HepG2 (cell line): ENCODE data around the gene SERTAD1. TPM values are rescaled to one million over a fixed set of nuclear protein-coding genes. Genes with fewer than 3 reads are reported as not detected.
"Not testable (repeated sequence)": the region's sequence is repeated elsewhere in the genome, so short reads cannot be mapped to it uniquely, and the experiment has no call there.

ENCODE experiments used
- ATAC-seq: fragments of 200-7000 bp; cut with Tn5 transposase; 3 replicates; pipeline ENCODE4 v1.9.1; 2020; ENCODE audit warnings: mild to moderate bottlenecking, moderate library complexity
- BruUV-seq: library from RNA; stranded (reverse); fragments of 400-500 nt; replicated peaks from 2 replicates; lab custom pipeline; 2021; lab: Mats Ljungman, UMichigan
- CTCF ChIA-PET: fragments of 300-600 bp; formaldehyde crosslinking; extraction: SDS; loops from one replicate; lab custom pipeline; 2021; ENCODE audit warnings: low total read pairs, inconsistent platforms, low intra/inter-chr PET ratio; lab: Yijun Ruan, JAX
- POLR2A ChIA-PET: fragments of 350-600 bp; sonication (Branson Sonifier 250); formaldehyde crosslinking; loops from one replicate; lab custom pipeline; 2020; ENCODE audit warnings: antibody characterized with exemption, inconsistent platforms; lab: Yijun Ruan, JAX
- DNase-seq: peaks from one replicate; pipeline ENCODE4 v3.0.0-alpha.2; 2015; ENCODE audit warnings: low spot score
- FAIRE-seq: peaks from 3 replicates; lab custom pipeline; 2011; peaks lifted over from hg19 to GRCh38; lab: Jason Lieb, UNC
- H2AFZ ChIP-seq: one replicate; pipeline ENCODE4 v1.6.1; 2011; ENCODE audit warnings: low read length, inconsistent platforms
- H3K27ac ChIP-seq: fragments of 300-600 bp; 3 replicates; pipeline ENCODE4 v1.8.0; 2011; ENCODE audit warnings: mixed run types, mild to moderate bottlenecking, mixed read lengths, low read length, inconsistent platforms; ENCODE audit not compliant: insufficient read depth; ENCODE audit errors: extremely low read length
- H3K27me3 ChIP-seq, 2 experiments: fragments of 200-600 bp in 1 of 2; 2 replicates in 1 of 2; 3 replicates in 1 of 2; pipeline versions ENCODE4 v1.6.0 to v1.8.0; 2011; ENCODE audit warnings: low read length in 2 of 2, mild to moderate bottlenecking in 2 of 2, moderate library complexity in 2 of 2, inconsistent platforms in 1 of 2; ENCODE audit not compliant: insufficient read depth in 2 of 2, control insufficient read depth in 1 of 2
- H3K36me3 ChIP-seq, 2 experiments: fragments of 200-600 bp in 1 of 2; replicated peaks in 1 of 2; 2 replicates in 1 of 2; 3 replicates in 1 of 2; pipeline versions ENCODE4 v1.5.1 to v1.8.0; 2011; ENCODE audit warnings: low read length in 2 of 2, inconsistent platforms in 1 of 2; ENCODE audit not compliant: insufficient read depth in 2 of 2, control insufficient read depth in 1 of 2
- H3K4me1 ChIP-seq: 2 replicates; pipeline ENCODE4 v1.5.1; 2012; ENCODE audit warnings: low read length, inconsistent platforms; ENCODE audit not compliant: insufficient read depth
- H3K4me2 ChIP-seq: 2 replicates; pipeline ENCODE4 v1.6.0; 2011; ENCODE audit warnings: low read depth, low read length, inconsistent platforms
- H3K4me3 ChIP-seq, 3 experiments: fragments of 200-600 bp in 1 of 3; sonication (generic), shearing (Covaris generic) in 1 of 3; replicated peaks in 1 of 3; 2 replicates each; pipeline ENCODE4 v1.5.1; 2011 to 2016; ENCODE audit warnings: low read length in 3 of 3, inconsistent platforms in 2 of 3, low read depth in 2 of 3, mild to moderate bottlenecking in 2 of 3, control low read depth in 1 of 3, mixed read lengths in 1 of 3; ENCODE audit not compliant: insufficient read depth in 1 of 3
- H3K79me2 ChIP-seq: one replicate; pipeline ENCODE4 v1.6.1; 2011; ENCODE audit warnings: low read length, inconsistent platforms; ENCODE audit not compliant: insufficient read depth
- H3K9ac ChIP-seq: 2 replicates; pipeline ENCODE4 v1.6.0; 2011; ENCODE audit warnings: mild to moderate bottlenecking, low read depth, low read length, inconsistent platforms; ENCODE audit not compliant: insufficient read depth
- H3K9me3 ChIP-seq: 2 replicates; pipeline ENCODE4 v1.5.1; 2012; ENCODE audit warnings: mild to moderate bottlenecking, low read length
- H4K20me1 ChIP-seq: 2 replicates; pipeline ENCODE4 v1.6.0; 2011; ENCODE audit warnings: inconsistent platforms, mild to moderate bottlenecking, low read length, moderate library complexity; ENCODE audit not compliant: insufficient read depth
- MTF1 ChIP-seq: sonication (generic); formaldehyde crosslinking; IDR thresholded peaks from 2 replicates; pipeline ENCODE4 v1.5.0; 2020; ENCODE audit warnings: missing genetic modification reagents
- ZNF121 ChIP-seq: sonication (generic); formaldehyde crosslinking; IDR thresholded peaks from 2 replicates; pipeline ENCODE4 v1.5.0; 2020; ENCODE audit warnings: mild to moderate bottlenecking, missing genetic modification reagents
- ZNF768 ChIP-seq: sonication (generic); formaldehyde crosslinking; IDR thresholded peaks from 2 replicates; pipeline ENCODE4 v1.4.0; 2020; ENCODE audit warnings: missing genetic modification reagents
- WGBS: methylation state at CpG from one replicate; pipeline ENCODE4 v1.1.6; 2017; ENCODE audit warnings: low lambda C conversion rate; 5-methylcytosine and 5-hydroxymethylcytosine counted together
- in situ Hi-C: cut with HindIII; loops from 2 replicates; pipeline ENCODE4 v1.10.0; 2017; ENCODE audit warnings: low pct_unique_long_range_greater_than_20kb; ENCODE audit not compliant: extremely low pct_ligation_motif_present
- intact Hi-C: fragments of 100-400 bp; cut with micrococcal nuclease; formaldehyde crosslinking; loops from one replicate; pipeline ENCODE4 v1.10.0; 2022; ENCODE audit not compliant: unreplicated experiment
- polyA plus RNA-seq, 8 experiments: library from polyadenylated mRNA; depleted of rRNA in 3 of 8; stranded (reverse) in 7 of 8; unstranded in 1 of 8; fragments of >200 nt; fragmentation: Illumina TruSeq in 4 of 8; extraction: Trizol in 4 of 8; gene quantifications; 2 replicates each; pipeline versions ENCODE4 v1.2.1 to v1.2.3, GENCODE V29; 2011 to 2016; ENCODE audit warnings: low read depth in 4 of 8, missing spikeins in 1 of 8, mixed read lengths in 1 of 8; ENCODE audit not compliant: insufficient read depth in 1 of 8
- total RNA-seq, 5 experiments: library from RNA; depleted of rRNA; stranded (reverse); fragments of >200 nt; fragmentation: Illumina TruSeq; extraction: Trizol; gene quantifications; 2 replicates each; pipeline ENCODE4 v1.2.3, GENCODE V29; 2016; ENCODE audit warnings: low read depth in 1 of 5
- TF ChIP-seq, protein P1 (sequence below): sonication (generic); formaldehyde crosslinking; IDR thresholded peaks from 2 replicates; pipeline ENCODE4 v1.4.0; 2020; ENCODE audit warnings: missing genetic modification reagents

Gene SERTAD1
- total and polyA plus RNA-seq, 2 of the 13 experiments (the other 11 are each of a cell fraction or from before 2014, with no cell fraction given): 4.3 to 4.5 TPM

- ChIA-PET CTCF (no interaction called here), POLR2A (interaction anchor here (3.6 kb wide), 1 partner anchor 11 kb away, joined by 14 read pairs; no protein-coding TSS in a partner anchor)
- ATAC-seq (no peak), FAIRE-seq (no peak), DNase-seq (no peak)
- Histone ChIP-seq H3K4me2 (no peak overlapping the region), H3K79me2 (no peaks in the 10 kb centered on the region), H3K9ac (no peak overlapping the region), H3K9me3 (no peaks in the 10 kb centered on the region), H3K4me1 (peaks cover 37% of the 10 kb centered on the region), H2AFZ (no peak overlapping the region), H4K20me1 (no peaks in the 10 kb centered on the region), H3K36me3 (no peaks in the 10 kb centered on the region), H3K27me3 (peaks cover 2 to 27% of the 10 kb centered on the region in 2 experiments; a peak in 3 of 5 replicates), H3K27ac (no peak overlapping the region), H3K4me3 (no peak overlapping the region)
- WGBS: 18% methylated on average over 3 of the region's 9 CpGs
- BruUV-seq: no TSS peak
- intact Hi-C loops: no loop called here
- TF ChIP-seq, protein P1, sequence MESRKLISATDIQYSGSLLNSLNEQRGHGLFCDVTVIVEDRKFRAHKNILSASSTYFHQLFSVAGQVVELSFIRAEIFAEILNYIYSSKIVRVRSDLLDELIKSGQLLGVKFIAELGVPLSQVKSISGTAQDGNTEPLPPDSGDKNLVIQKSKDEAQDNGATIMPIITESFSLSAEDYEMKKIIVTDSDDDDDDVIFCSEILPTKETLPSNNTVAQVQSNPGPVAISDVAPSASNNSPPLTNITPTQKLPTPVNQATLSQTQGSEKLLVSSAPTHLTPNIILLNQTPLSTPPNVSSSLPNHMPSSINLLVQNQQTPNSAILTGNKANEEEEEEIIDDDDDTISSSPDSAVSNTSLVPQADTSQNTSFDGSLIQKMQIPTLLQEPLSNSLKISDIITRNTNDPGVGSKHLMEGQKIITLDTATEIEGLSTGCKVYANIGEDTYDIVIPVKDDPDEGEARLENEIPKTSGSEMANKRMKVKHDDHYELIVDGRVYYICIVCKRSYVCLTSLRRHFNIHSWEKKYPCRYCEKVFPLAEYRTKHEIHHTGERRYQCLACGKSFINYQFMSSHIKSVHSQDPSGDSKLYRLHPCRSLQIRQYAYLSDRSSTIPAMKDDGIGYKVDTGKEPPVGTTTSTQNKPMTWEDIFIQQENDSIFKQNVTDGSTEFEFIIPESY (CRISPR knock-in tag): peak; percentile 27; the same call in 1 of the 2 replicates
- TF ChIP-seq MTF1 (CRISPR knock-in tag): no peak
- in situ Hi-C loops: no loop called here
These were observed 15.8 kb downstream of the SERTAD1 start for GRCh38 chr19:40410030-40410389.

DNA sequence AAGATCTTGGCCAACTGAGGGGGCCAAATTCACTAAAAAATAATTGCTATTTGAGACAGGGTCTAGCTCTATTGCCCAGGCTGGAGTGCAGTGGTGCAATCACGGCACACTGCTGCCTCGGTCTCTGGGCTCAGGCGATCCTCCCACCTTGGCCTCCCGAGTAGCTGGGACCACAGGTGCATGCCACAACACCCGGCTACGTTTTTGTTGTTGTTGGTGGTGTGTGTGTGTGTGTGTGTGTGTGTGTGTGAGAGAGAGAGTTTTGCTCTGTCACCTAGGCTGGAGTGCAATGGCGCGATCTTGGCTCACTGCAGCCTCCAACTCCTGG is 17.2 kb downstream of the SERTAD1 start:
- in situ Hi-C loops, H3K36me3 ChIP-seq, H3K9ac ChIP-seq, H3K9me3 ChIP-seq, ATAC-seq, BruUV-seq, H3K79me2 ChIP-seq, H3K27ac ChIP-seq, H4K20me1 ChIP-seq, intact Hi-C loops, H3K4me2 ChIP-seq, DNase-seq, H3K4me3 ChIP-seq, H2AFZ ChIP-seq, CTCF ChIA-PET, FAIRE-seq: not testable (repeated sequence)
- H3K27me3 ChIP-seq: peaks cover 2 to 23% of the 10 kb centered on the region in 2 experiments; a peak in 3 of 5 replicates
- TF ChIP-seq ZNF121 (CRISPR knock-in tag): peak; percentile 79
- peak; percentile 27; the same call in 1 of the 2 replicates for TF ChIP-seq ZNF768 (CRISPR knock-in tag)
- WGBS: 37% methylated on average over 5 of the region's 8 CpGs
- POLR2A ChIA-PET: interaction anchor here (1.4 to 1.7 kb wide), 2 partner anchors 12 to 17 kb away, joined by 3 read pairs; partner anchors contain the start of gene SERTAD1
- H3K4me1 ChIP-seq: peaks cover 37% of the 10 kb centered on the region
